SK-N-SH (cell line): ENCODE measurements around the gene ATP2B3.

Experiments used
- POLR2AphosphoS5 ChIP-seq: IDR thresholded peaks from 2 replicates; pipeline ENCODE4 v1.6.1; 2012; ENCODE audit warnings: low read depth, low read length
- RAD21 ChIP-seq: IDR thresholded peaks from 2 replicates; pipeline ENCODE4 v1.6.1; 2012; ENCODE audit warnings: mild to moderate bottlenecking, low read length
- RCOR1 ChIP-seq: fragments of 150-350 bp; IDR thresholded peaks from 2 replicates; pipeline ENCODE4 v1.6.1; 2017; ENCODE audit warnings: antibody characterized with exemption, low read length
- TF ChIP-seq, protein P1 (sequence below): IDR thresholded peaks from 2 replicates; pipeline ENCODE4 v1.4.0; 2012; ENCODE audit warnings: low read depth, borderline replicate concordance

DNA sequence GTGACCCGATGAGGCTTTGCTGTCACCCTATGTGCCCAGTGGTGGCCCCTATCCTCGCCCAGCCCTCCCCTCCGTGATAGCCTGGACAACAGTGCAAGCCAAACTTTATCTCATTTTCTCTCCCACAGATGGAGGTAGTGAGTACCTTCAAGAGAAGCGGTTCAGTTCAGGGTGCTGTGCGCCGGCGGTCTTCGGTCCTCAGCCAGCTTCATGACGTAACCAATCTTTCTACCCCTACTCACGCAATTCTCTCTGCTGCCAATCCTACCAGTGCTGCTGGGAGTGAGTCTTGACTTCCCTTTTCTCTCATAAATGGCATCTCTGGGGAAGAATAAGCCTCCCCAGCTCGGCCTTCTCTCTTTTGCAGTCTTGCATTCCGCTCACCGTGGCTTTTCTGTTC, 52.0 kb downstream of the ATP2B3 start:
- TF ChIP-seq RCOR1: no peak
- no peak for TF ChIP-seq POLR2AphosphoS5
- no peak for TF ChIP-seq RAD21
- TF ChIP-seq, protein P1, sequence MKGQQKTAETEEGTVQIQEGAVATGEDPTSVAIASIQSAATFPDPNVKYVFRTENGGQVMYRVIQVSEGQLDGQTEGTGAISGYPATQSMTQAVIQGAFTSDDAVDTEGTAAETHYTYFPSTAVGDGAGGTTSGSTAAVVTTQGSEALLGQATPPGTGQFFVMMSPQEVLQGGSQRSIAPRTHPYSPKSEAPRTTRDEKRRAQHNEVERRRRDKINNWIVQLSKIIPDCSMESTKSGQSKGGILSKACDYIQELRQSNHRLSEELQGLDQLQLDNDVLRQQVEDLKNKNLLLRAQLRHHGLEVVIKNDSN: no peak
